ENCODE results near the gene ZNRF1.

Gene ZNRF1

GRCh38 chr16:75027520-75028300 lies 28.9 kb downstream of the ZNRF1 start:
- no peak for DNase-seq

- no peak for DNase-seq
These were observed 29.8 kb downstream of the ZNRF1 start for GRCh38 chr16:75028544-75029135.

- peak; percentile 72 for DNase-seq
These were observed 31.0 kb downstream of the ZNRF1 start for GRCh38 chr16:75029854-75030253.

- DNase-seq, result no peak
These were observed 33.8 kb downstream of the ZNRF1 start for GRCh38 chr16:75032655-75033054.

GRCh38 chr16:75035410-75035968 lies 36.7 kb downstream of the ZNRF1 start:
- DNase-seq, result no peak

GRCh38 chr16:75038036-75038858 lies 39.4 kb downstream of the ZNRF1 start:
- no peak for DNase-seq

- DNase-seq, result no peak
These were observed 41.1 kb downstream of the ZNRF1 start for GRCh38 chr16:75039941-75040340.

- DNase-seq, result no peak
These were observed 43.8 kb downstream of the ZNRF1 start for GRCh38 chr16:75042426-75043174.

- DNase-seq, result no peak
These were observed 44.5 kb downstream of the ZNRF1 start for GRCh38 chr16:75043175-75043895.

GRCh38 chr16:75044800-75045361 lies 46.1 kb downstream of the ZNRF1 start:
- peak; percentile 22 for DNase-seq

- no peak for DNase-seq
These were observed 46.6 kb downstream of the ZNRF1 start for GRCh38 chr16:75045424-75045823.

- DNase-seq, result no peak
These were observed 49.2 kb downstream of the ZNRF1 start for GRCh38 chr16:75048054-75048453.

GRCh38 chr16:75048530-75048929 lies 49.7 kb downstream of the ZNRF1 start:
- DNase-seq, result no peak

GRCh38 chr16:75052481-75053202 lies 53.8 kb downstream of the ZNRF1 start:
- DNase-seq, result no peak

- no peak for DNase-seq
These were observed 55.1 kb downstream of the ZNRF1 start for GRCh38 chr16:75053791-75054555.

GRCh38 chr16:75054556-75054947 lies 55.7 kb downstream of the ZNRF1 start:
- DNase-seq, result no peak

- DNase-seq, result no peak
These were observed 60.0 kb downstream of the ZNRF1 start for GRCh38 chr16:75058806-75059205.

- DNase-seq, result no peak
These were observed 60.6 kb downstream of the ZNRF1 start for GRCh38 chr16:75059411-75059810.

GRCh38 chr16:75060723-75061122 lies 61.9 kb downstream of the ZNRF1 start:
- DNase-seq, result no peak

GRCh38 chr16:75061669-75062068 lies 62.8 kb downstream of the ZNRF1 start:
- no peak for DNase-seq
